Adrenal gland (tissue), 12 donors: ENCODE data around the gene HDAC10. TPM values are rescaled to one million over a fixed set of nuclear protein-coding genes. Genes with fewer than 3 reads are reported as not detected.
A peak's percentile ranks its signal among the peaks of the same experiment; 100 is the strongest.

ENCODE experiments used
- DNase-seq, 7 donors: peaks; one replicate each; pipeline ENCODE4 v3.0.0-alpha.2; 2019 to 2020
- H3K27ac ChIP-seq, 5 donors: fragments of 200-600 bp; sonication (generic) in 4 of 5; 1 replicate in 3 of 5; 2 replicates in 2 of 5; pipeline versions ENCODE4 v1.5.1 to v1.8.0; 2016 to 2020; ENCODE audit warnings: mild to moderate bottlenecking in 1 of 5
- H3K27me3 ChIP-seq: fragments of 200-600 bp; 2 replicates; pipeline ENCODE4 v1.8.0; 2021
- H3K36me3 ChIP-seq, 2 donors: fragments of 200-600 bp; replicated peaks in 1 of 2; 1 replicate in 1 of 2; 2 replicates in 1 of 2; pipeline versions ENCODE4 v1.5.1 to v1.8.0; 2018 to 2022
- H3K4me1 ChIP-seq, 2 donors: fragments of 200-600 bp; replicated peaks in 1 of 2; 1 replicate in 1 of 2; 2 replicates in 1 of 2; pipeline versions ENCODE4 v1.5.1 to v1.8.0; 2018 to 2021
- H3K4me3 ChIP-seq, 4 donors: fragments of 200-600 bp; sonication (generic) in 3 of 4; one replicate each; pipeline ENCODE4 v1.5.1; 2016 to 2018
- H3K9me3 ChIP-seq, 3 donors: fragments of 200-600 bp; sonication (generic) in 1 of 3; replicated peaks in 1 of 3; 1 replicate in 2 of 3; 2 replicates in 1 of 3; pipeline versions ENCODE4 v1.5.1 to v1.8.0; 2016 to 2021
- CTCF ChIP-seq, 6 experiments: fragments of 450-650 bp in 4 of 6; fragments of 200-600 bp in 2 of 6; sonication (generic) in 1 of 6; IDR thresholded peaks; 1 replicate in 5 of 6; 2 replicates in 1 of 6; pipeline versions ENCODE4 v1.5.1 to v1.8.0; 2016 to 2021; ENCODE audit warnings: antibody characterized with exemption in 6 of 6, mild to moderate bottlenecking in 2 of 6, moderate library complexity in 1 of 6
- POLR2A ChIP-seq, 2 donors: fragments of 450-650 bp; IDR thresholded peaks; one replicate each; pipeline ENCODE4 v1.6.1; 2017; ENCODE audit warnings: antibody characterized with exemption in 2 of 2, mild to moderate bottlenecking in 2 of 2, moderate library complexity in 1 of 2
- WGBS, 4 donors: extraction: QIAGEN DNeasy Blood & Tissue Kit in 2 of 4; methylation state at CpG; one replicate each; pipeline versions ENCODE4 v1.1.5 to v1.1.7; 2013 to 2017; 5-methylcytosine and 5-hydroxymethylcytosine counted together
- intact Hi-C, 2 donors: fragments of 100-400 bp; cut with DNase I; formaldehyde crosslinking; loops; one replicate each; pipeline versions ENCODE4 v1.14.1 to v1.15.0; 2022 to 2023
- polyA plus RNA-seq, 3 donors: library from polyadenylated mRNA; stranded (reverse); fragments of 200-250 nt in 2 of 3; fragments of 350-450 nt in 1 of 3; fragmentation: Illumina TruSeq in 1 of 3; extraction: RNeasy Lipid Tissue Mini Kit (QIAGEN cat#74804) in 1 of 3; gene quantifications; one replicate each; pipeline ENCODE4 v1.2.3, GENCODE V29; 2013 to 2014
- total RNA-seq, 9 donors: library from RNA; depleted of rRNA in 4 of 9; stranded (reverse); fragments of >200 nt in 4 of 9; fragments of 120-200 nt in 1 of 9; fragmentation: NEBNext Ultra II Directional in 1 of 9; extraction: Animal tissue kit (Norgen Biotek cat#: 25700) in 1 of 9; gene quantifications; one replicate each; pipeline versions ENCODE4 v1.1.0 to v1.2.4, GENCODE V29; 2013 to 2023
- donor health status: healthy with polysubstance abuse.
- donor health status: Bipolar disorder and iron deficiency.
- donor health status: DM: yes; HTN: yes; CAD: no.
- donor health status: DM: no; HTN: no; CAD: no.
- donor health status: DM: no; HTN: no; CAD: no.
- donor health status: DM: yes; HTN: yes; CAD: no.

Gene HDAC10
- total and polyA plus RNA-seq, 12 donors, result 2.0 to 179 (median 41.5) TPM

GRCh38 chr22:50266994-50267393 is 15.9 kb upstream of the HDAC10 start:
- H3K27me3 ChIP-seq, result no peaks in the 10 kb centered on the region
- TF ChIP-seq POLR2A (IDR thresholded peaks at IDR 0.05) (no peak), CTCF (IDR thresholded peaks at IDR 0.05) (no peak)
- H3K36me3 ChIP-seq, result no peaks in the 10 kb centered on the region
- intact Hi-C loops, result no loop called here
- H3K9me3 ChIP-seq, result no peaks in the 10 kb centered on the region
- no peak overlapping the region for H3K27ac ChIP-seq
- peaks cover 31 to 38% of the 10 kb centered on the region in 2 donors for H3K4me1 ChIP-seq
- H3K4me3 ChIP-seq, result peak overlapping the region in 1 of 4 donors; percentile 39
- 54 to 74% (median 63%) methylated on average over 14 to 37 of the region's 37 CpGs for WGBS, 4 donors
- DNase-seq, result no peak

DNA sequence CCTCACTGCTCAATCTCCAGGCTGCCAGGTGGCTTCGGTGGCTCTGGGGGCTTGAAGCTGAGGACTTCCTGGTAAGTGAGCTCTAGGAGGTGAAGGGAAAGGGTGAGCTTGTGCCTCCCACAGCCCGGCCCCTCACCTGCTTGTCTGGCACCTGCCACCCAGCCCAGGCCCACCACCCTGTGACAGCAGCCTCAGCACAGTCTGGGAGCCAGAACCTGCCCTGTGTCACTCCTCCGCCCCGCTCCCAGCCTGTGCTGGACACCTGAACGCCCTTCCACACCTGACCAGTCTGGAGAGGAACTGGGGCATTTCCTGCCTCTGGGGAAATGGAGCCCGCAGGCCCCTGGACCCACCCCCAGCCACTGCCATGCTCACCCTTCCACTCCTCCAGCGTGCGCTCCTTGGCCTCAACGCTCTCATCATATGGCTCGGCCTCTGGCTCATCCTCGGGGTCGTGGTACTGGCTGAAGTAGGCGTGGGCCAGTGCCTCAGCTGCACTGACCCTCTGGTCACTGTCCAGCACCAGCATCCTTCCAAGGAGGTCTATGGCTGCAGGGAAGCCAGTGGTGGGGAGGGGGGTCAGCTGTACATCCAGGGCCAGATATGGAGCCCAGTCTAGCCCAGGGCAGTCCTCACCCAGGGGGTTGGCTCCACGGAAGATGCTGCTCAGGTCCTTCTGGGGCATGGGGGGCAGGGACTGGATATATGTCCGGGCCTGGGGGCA is 14.0 kb upstream of the HDAC10 start:
- 80 to 87% (median 84%) methylated on average over 5 to 15 of the region's 15 CpGs for WGBS, 4 donors
- H3K9me3 ChIP-seq, result no peaks in the 10 kb centered on the region
- H3K4me1 ChIP-seq, result peaks cover 15 to 21% of the 10 kb centered on the region in 2 donors
- H3K27ac ChIP-seq, result no peak overlapping the region
- DNase-seq, result no peak
- no peaks in the 10 kb centered on the region for H3K27me3 ChIP-seq
- H3K4me3 ChIP-seq, result no peak overlapping the region
- H3K36me3 ChIP-seq, result no peaks in the 10 kb centered on the region
- no peak for TF ChIP-seq POLR2A (IDR thresholded peaks at IDR 0.05)
- intact Hi-C loops, result no loop called here

DNA sequence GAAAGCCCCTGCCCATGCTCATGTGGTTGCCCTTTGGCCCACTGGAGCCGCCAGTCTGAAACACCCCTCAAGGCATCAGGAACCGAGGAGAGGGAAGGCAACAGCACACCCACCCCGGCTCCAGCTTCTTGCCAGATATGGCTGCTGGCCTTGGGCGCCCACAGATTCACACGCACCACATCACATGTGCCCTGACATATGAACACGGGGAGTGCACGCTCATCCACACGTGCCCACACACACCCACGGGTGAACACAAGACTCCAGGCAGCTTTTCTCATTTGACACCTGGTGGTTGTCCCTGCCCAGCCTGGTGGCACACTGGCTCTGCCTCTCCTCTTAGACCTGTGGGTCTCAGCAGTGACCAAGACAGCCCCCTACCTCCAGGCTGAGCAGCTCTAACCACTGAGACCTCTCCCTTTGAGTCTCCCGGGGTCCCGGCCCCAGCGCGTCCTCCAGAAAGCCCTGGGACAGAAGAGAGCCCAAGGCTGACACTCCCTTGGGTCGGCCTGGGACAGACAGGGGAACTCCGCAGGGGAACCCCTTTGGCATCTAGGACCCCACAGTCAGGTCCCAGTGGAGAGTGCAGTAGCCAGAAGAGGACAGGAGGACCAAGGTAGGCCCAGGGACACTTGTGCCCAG is 13.2 kb upstream of the HDAC10 start:
- Histone ChIP-seq H3K4me3 (no peak overlapping the region), H3K36me3 (no peaks in the 10 kb centered on the region), H3K27ac (no peak overlapping the region), H3K9me3 (no peaks in the 10 kb centered on the region), H3K4me1 (peaks cover 10 to 12% of the 10 kb centered on the region in 2 donors), H3K27me3 (no peaks in the 10 kb centered on the region)
- no peak for DNase-seq
- intact Hi-C loops, result no loop called here
- no peak for TF ChIP-seq CTCF (IDR thresholded peaks at IDR 0.05)
- no peak for TF ChIP-seq POLR2A (IDR thresholded peaks at IDR 0.05)
- 84 to 88% (median 87%) methylated on average over 9 to 15 of the region's 15 CpGs for WGBS, 4 donors

DNA sequence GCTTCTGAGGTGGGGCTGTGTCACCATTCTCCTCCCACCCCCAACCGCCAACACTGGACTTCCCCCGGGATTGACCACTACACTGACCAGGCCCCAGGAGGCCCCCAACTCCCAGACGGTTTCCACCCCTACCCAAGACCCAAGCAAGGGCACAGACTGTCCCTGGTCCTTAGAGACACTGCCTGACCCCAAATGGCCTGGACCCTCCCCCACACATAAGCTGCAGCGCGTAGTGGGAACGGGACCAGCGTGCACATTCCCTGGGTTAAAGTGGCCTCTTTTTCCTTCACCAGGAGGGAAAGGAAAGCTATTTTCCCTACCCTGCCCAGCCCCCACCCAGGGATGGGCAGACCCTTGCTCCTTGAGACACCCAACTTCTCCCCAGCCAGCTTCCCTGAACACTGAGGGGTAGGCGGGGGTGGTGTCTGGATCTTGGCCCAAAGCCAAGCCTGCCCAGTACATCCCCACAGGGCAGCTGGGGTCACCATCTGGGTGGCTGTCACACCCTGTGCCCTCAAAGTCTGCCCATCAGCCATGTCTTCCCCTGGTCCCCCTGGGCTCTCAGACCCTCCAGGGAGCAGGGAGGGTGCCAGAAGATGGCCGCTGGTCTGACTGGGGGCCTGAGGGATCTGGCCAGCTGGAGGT is 12.0 kb upstream of the HDAC10 start:
- Histone ChIP-seq H3K4me1 (peaks cover 8 to 10% of the 10 kb centered on the region in 2 donors), H3K27me3 (no peaks in the 10 kb centered on the region), H3K9me3 (no peaks in the 10 kb centered on the region), H3K4me3 (no peak overlapping the region), H3K36me3 (no peaks in the 10 kb centered on the region), H3K27ac (no peak overlapping the region)
- 54 to 61% (median 58%) methylated on average over 4 to 9 of the region's 9 CpGs for WGBS, 4 donors
- intact Hi-C loops, result no loop called here
- no peak for DNase-seq
- TF ChIP-seq POLR2A (IDR thresholded peaks at IDR 0.05) (no peak), CTCF (IDR thresholded peaks at IDR 0.05) (no peak)
